HG03196 (cell line): ENCODE measurements around the gene KRTAP5-2.
"Not testable (repeated sequence)": the region's sequence is repeated elsewhere in the genome, so short reads cannot be mapped to it uniquely, and the experiment has no call there.

Source experiments
- ATAC-seq: cut with Tn5 transposase; IDR thresholded peaks from one replicate; pipeline ENCODE4 v1.9.1; 2021; ENCODE audit not compliant: unreplicated experiment

Gene KRTAP5-2

DNA sequence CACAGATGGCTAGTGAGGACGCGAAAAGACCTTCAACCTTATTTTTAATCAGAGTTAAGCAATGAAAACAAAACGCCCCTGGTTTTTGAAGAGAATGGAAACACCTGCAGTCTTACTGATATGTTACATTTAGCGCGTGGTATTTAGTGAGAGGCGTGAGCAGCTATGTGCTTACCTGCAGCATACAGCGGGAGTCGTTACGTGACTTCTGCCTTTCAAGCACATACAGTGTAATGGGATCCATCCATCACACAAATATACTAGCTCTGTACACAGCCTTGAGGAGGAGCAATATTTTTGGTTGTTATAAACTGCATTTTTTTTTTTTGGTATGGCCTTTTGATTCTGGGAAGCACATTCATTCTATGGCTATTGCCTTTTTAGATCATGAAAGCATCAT is 5.5 kb downstream of the KRTAP5-2 start:
- ATAC-seq = no peak

DNA sequence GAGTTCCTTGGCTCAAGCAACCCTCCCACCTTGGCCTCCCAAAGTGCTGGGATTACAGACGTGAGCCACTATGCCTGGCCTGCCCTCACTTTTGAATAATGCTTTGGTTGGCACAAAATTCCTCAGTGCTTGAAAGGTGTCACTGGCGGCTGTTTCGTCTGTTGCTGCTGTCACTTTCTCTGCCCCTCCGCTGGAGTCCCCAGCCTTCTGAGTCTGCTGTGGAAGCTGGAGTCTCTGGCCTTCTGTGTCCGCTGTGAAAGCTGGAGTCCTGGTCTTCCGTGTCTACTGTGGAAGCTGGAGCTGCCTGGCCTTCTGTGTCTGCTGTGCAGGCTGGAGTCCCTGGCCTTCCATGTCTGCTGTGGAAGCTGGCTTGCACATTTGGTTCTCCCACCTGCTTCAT is 8.1 kb downstream of the KRTAP5-2 start:
- ATAC-seq = no peak

DNA sequence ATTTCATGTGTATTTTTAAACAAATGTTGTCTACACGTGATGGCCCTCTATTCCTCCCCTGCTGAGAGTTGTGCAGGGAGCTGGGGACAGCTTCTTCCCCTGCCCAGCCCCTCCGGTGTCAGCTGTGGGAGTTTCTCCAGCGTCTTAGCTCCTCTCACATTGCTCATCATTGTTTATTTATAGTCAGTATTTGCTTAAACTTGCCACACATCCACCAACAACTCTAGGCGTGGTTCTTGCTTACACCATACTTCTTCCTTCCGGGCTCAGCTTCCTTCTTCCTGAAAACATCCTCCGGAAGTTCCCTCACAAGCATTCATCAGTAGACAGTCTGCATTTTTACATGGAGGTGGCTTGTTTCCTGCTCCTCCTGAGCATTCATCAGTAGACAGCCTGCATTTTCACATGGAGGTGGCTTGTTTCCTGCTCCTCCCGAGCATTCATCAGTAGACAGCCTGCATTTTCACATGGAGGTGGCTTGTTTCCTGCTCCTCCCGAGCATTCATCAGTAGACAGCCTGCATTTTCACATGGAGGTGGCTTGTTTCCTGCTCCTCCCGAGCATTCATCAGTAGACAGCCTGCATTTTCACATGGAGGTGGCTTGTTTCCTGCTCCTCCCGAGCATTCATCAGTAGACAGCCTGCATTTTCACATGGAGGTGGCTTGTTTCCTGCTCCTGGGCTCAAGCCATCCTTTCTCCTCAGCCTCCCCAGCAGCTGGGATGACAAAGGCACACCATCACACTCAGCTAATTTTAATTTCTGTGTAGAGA is 8.7 kb downstream of the KRTAP5-2 start:
- ATAC-seq = not testable (repeated sequence)

DNA sequence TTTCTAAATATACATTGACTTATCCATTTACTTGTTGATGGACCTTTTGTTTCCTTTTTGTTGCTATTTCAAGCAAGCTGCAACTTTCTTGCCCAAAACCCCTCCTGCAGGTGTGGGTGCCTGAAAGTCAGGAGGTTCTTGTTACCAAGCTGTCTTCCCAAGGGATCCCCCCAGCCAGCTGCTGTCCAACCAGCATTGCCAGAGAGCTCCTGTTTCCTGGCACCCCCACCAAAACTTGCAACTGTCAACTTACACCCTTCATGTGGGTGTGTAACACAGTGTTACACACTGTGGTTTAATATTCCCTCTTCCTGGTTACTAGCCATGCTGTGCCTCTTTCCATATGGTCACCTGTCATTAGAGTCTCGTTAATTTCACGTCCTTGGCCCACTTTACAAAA is 11.4 kb downstream of the KRTAP5-2 start:
- no peak for ATAC-seq

DNA sequence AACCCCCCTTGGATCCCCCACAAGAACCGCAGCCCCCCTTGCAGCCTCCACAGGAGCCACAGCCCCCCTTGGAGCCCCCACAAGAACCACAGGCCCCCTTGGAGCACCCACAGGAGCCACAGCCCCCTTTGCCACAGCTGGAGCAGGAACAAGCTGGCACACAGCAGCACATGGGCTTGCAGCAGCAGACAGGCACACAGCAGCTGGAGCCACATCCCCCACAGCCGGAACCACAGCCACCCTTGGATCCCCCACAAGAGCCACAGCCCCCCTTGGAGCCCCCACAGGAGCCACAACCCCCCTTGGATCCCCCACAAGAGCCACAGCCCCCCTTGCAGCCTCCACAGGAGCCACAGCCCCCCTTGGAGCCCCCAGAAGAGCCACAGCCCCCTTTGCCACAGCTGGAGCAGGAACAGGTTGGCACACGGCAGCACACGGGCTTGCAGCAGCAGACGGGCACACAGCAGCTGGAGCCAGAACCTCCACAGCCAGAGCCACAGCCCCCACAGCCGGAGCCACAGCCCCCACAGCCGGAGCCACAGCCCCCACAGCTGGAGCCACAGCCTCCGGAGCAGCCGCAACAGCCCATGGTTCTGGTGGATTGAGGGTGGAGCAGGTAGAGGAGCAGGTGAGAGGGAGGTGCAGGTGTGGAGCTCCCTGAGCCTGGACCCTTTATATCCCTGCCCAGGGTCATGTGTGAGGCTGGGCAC is 13.3 kb downstream of the KRTAP5-2 start, which contains the start of gene KRTAP5-1:
KRTAP5-1 (minus strand) TSS at position 623 of the 710 bp plus-strand sequence; CDS start at position 589, 34 bp downstream.
- not testable (repeated sequence) for ATAC-seq

DNA sequence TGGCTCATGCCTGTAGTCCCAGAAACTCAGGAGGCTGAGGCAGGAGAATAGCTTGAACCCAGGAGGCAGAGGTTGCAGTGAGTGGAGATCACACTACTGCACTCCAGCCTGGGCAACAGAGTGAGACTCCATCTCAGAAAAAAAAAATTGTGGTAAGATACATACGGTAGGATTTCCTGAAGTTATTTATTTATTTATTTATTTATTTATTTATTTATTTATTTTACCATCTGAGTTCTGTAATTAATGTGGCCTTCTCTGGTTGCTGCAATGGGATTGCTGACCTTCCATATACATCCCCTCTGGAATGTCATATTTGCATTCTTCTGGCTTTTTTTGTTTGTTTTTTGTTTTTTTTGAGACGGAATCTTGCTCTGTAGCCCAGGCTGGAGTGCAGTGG is 15.2 kb downstream of the KRTAP5-2 start:
- ATAC-seq = not testable (repeated sequence)

DNA sequence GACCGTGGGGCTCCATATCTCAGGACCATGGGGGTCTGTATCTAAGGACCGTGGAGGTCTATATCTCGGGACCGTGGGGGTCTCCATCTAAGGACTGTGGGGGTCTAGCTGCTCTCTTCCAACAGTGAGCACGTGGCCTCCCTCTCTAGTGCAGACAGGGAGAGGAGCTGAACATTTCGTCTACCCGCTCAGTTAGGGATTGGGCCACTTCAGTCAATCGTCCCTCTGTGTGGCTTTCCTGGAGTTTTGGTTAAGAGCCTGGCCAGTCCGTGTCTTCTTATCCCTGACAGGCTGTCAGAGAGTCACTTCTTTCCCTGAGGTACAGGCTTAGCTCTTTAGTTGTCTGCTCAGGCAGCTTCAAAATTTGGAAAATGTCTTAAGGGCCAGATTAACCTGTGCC is 16.1 kb downstream of the KRTAP5-2 start:
- ATAC-seq = no peak

DNA sequence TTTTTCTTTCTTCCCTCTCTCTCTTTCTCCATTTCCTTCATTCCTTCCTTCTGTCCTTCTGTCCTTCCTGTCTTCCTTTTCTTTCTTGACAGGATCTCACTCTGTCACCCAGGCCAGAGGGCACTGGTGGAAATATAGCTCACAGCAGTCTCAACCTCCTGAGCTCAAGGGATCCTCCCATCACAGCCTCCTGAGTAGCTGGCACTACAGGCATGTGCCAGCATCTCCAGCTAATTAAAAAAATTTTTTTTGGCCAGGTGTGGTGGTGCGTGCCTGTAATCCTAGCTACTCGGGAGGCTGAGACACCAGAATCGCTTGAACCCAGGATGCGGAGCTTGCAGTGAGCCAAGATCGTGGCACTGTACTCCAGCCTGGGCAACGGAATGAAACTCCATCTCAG is 21.3 kb downstream of the KRTAP5-2 start:
- no peak for ATAC-seq

DNA sequence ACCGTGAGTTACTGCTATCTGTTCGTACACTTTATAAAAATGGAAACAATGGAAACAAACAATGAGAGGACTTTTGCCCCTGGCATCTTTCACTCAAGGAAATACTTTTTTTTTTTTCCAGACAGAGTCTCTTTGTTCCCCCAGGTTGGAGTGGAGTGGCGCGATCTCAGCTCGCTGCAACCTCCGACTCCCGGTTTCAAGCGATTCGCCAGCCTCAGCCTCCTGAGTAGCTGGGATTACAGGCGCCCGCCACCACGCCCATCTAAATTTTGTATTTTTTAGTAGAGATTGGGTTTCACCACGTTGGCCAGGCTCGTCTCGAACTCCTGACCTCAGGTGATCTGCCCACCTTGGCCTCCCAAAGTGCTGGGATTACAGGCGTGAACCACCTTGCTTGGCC is 22.3 kb downstream of the KRTAP5-2 start:
- ATAC-seq = not testable (repeated sequence)

DNA sequence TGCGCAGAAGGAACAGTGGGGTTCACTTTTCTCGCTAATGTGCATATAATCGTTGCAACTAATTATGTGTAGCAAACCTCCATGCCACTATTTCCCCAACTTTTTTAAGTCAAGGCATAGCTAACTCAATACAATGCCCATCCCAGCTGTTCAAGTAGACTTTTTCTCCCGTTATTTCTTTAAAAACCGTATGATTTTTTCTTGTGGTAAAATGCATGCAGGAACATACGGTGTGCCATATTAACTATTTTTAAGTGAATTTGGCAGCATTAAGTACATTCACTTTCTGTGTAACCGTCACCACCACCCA is 23.2 kb downstream of the KRTAP5-2 start:
- no peak for ATAC-seq

DNA sequence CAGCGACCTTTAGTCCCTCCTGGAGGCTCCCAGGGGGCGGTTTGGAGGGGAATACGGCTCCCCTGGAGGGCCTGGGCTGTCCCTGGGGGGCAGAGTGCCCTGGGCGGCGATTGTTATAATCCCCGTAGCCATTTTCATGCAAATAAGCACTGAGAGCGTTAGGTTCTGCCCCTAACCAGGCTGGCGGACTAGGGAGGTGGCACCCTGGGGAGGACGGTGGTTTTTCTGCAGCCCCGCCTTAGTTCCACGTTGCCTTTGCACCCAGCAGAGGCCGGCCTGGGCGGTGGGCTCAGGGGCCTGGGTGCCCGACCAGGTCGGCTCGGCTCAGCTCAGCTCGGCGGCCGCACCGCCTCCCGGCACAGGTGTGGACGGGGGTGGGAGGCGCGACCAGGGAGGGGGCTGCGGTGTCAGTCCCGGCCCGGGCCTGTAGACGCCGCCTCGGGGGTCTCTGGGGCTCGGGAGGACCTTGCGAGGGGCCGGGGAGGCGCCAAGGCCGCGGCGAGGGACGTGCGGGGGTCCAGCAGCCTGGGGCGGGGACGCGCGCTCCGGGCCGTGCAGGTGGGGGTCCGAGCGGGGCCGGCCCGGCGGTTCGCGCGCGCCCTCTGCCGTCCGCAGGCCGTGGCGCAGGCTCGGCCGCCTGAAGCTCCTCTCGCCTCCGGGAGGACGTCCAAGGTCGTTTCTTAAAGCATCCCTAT is 23.7 kb downstream of the KRTAP5-2 start:
- ATAC-seq = no peak

DNA sequence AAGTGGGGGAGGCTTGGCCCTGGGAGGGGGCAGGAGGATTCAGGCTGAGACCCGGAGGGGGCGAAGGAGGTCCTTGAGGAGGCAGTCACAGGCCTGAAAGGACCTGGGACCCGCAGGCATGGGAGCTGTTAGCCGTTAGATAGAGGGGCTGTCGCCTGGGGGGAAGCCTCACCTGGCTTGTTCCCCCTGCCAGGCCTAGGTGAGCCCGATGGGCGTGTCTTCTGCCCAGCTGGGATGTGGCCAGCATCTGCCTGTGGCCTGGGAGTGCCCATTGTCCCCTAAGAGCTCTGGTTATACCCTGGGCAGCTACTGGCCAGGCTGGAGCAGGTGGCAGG is 24.2 kb downstream of the KRTAP5-2 start:
- ATAC-seq = no peak

DNA sequence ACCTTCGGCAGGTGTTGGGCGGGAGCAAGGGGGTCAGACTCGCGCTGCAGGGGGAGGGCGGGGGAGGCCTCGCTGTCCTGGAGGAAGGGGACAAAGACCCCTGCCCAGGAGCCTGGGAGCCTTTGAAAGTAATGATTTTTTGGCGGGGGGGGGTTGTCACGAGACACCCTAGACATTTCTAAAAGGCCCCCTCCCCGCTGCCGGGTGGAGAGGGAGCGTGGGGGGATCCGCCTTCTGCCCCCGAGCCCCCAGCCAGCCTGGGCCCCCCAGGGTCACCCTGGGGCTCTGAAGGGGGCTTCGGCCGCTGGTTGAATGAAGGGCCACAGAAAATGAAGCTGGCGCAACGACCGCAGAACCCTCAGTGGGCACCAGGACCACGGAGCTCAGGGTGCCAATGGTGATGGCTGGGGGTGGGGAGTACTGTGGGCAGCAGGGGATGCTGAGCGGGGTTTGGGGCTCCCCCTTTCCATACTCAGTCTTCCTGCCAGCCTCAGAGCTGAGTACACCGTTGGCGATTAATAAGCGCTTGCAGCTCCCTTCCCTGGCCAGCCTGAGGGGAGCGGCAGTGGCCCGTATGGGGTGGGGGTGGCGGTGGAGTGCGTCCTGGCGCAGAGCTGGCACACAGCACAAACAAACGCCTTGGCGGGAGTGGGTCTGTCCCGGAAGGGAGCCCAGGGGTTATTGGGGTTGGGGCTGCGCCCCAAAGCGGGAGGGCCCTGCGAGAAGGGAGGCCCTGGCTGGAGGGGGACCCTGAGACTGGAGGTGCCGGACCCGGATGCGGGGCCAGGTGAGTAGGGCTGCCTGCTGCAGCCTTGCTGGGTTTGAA is 24.8 kb downstream of the KRTAP5-2 start:
- no peak for ATAC-seq

DNA sequence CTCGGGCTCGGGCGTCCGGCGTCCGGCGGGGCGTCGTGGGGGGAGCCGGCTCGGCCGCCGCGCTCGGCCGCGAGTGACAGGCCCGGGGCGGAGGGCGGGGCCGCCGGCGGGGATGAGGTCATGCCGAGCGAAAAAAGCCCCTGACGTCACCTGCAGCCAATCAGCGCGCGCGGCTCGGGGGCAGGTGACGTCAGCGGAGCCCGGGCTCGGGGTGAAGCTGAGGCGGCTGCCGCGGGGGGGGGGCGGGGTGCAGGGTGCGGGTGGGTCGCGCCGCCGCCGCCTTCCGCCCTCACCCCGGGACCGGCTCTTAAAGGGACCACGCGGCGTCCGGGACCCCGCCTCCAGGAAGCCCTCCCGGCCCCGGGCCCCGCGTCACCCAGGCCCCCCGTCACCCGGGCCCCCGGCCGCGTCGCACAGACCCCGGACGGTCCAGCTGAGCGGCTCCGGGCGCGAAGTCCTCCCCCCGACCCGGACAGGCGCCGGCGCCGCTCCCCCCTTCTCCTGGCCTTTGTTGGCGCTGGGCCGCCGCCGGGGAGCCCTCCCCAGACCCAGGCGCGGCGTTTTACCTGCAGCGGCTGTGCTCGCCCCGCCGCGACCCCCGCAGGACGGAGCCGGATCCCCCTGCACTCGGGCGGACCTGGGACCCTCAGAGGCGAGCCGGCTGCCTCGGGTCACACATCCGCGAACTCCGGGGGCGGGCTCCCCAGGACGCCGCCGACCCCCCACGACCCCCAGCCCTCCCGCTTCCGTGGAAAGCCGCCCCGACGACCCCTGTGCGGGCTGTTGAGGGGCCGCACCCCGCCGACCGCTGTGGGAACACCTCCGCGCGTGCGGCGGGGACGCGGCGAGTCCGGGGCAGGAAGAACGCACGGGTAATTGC is 25.7 kb downstream of the KRTAP5-2 start, which contains the start of gene DUSP8:
DUSP8 (minus strand) TSS at position 75 of the 880 bp plus-strand sequence. CDS start 6,445 bp downstream, outside the sequence.
- ATAC-seq = peak; percentile 46

DNA sequence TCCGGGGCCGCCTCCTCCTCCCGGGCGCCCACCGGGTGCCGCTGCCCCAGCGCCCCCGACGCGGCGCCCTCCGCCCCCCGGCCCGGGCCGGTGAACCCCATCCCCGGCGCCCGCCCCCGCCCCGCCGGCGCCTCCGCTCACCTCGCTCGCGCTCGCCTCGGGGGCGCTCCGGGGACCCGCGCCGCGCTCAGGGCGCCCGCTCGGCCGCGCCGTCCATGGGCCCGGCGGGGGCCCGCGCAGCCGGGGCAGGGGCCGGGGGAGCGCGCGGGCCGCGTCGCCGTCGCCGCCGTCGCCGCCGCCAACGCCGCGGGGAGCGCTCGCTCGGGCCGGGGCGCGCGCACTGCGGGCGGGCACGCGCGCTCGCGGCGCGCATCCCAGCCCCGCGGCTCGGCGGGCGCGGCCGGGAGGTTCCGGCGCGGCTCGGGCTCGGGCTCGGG is 26.3 kb downstream of the KRTAP5-2 start:
- no peak for ATAC-seq

DNA sequence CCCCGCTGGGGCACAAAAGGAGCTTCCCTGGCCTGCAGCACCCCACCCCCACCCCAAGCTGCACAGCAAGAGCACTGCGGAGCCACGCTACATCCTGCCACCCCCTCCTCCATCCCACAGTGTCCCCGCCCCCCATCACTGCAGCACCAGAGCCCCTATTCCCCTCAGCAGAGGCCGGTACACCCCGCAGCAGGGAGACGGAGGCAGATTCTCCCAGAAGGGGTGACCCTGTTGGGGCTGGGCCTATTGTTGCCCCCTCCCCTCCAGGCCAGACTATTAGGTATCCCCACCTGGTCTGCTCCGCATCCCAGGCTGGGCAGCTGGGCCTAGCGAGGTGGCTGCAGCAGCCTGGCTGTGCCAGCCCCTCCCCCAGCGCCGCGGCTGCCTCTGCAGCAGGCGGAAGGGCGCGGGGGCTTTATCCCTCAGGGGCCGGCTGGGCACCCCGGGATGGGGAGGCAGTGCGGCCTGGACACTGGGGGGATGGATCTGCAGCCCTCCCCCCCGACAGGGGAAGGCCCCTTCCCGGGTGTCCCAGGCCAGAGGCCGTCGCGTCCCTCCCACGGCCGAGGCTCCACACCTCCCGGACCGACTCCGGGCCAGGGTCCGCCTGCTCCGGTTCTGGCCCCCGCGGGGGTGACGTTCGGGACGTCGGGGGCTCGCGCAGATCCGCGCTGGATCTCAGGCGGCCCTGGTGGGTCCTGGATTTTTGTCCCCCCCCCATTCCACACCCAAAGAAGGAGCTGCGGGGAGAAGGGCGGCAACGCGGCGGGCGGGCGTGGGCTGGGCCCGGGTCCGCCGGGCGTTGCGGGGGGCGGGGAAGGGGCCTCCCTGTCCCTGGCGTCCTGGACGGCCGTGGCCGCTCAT is 27.0 kb downstream of the KRTAP5-2 start:
- no peak for ATAC-seq

DNA sequence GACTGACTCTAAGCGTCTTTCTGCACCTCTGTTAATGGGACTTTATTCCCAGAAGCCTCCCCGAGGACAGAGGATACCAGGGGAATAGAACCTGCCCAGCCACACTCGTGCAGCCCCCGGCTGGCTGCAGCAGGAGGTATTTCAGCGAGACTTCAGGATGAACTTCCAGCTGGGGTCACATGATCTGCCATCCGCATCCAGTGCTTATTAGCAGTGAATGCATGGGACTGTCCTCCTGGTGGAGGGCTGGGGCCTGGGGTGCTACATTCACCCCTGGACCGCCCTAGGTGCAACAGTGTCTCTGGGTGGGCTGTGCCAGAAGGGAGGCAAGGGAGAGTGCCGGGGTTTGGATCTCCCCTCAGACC is 27.6 kb downstream of the KRTAP5-2 start:
- ATAC-seq = no peak

DNA sequence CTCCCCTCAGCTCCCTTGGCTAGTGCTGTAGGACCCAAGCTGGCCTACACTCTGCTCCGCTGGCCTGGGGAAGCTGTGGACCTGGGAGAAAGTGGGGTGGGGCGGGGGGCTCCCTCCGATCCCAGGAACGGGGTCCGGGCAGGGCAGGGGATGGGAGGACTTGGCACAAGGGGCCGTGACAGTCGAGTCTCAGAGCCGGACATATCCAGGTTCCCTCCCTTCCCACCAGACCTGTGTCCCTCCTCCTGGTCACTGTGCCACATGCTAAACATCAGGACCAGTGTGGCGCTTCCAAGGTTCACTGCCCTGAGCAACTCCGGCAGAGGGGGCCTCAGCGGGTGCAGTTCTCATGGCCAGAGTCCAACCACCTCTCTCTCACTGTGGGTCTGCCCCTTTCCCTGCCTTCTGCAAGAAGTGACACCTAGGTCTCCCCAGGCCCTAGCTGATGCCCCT is 28.1 kb downstream of the KRTAP5-2 start:
- ATAC-seq = no peak

DNA sequence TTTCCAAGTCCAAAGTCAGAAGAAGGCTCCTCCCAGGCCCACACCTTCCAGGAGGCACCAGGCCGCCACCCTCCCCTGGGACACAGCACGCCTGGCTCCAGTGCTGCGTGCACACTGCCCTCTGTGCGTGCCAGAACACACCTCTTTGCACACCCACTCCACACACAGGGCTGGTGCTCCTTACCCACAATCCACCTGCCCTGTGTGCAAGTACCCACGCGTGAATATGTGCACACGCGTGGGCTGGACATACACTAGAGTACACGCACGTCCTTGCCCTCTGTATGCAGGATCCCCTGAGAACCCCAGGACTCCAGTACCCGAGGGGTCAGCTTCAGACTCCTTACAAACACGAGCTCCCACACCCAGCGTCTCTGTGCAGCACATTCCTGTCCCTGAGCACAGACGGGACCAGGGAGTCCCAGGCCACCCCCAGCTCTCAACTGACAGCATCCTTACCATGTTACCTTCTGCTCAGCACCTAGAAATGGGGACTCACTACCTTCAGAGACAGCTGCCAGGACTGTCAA is 28.8 kb downstream of the KRTAP5-2 start:
- no peak for ATAC-seq
